Naive B cell (primary cell): ENCODE data around the gene OLFM1. TPM values are rescaled to one million over a fixed set of nuclear protein-coding genes. Genes with fewer than 3 reads are reported as not detected.

Experiments used
- ATAC-seq, 2 donors: fragments of 150-1000 bp; cut with Tn5 transposase; 2 replicates each; pipeline ENCODE4 v1.10.0; 2021; ENCODE audit warnings: low read depth in 2 of 2, mild to moderate bottlenecking in 2 of 2, moderate library complexity in 2 of 2
- DNase-seq: peaks from one replicate; pipeline ENCODE4 v3.0.0; 2022
- H3K27ac Mint-ChIP-seq, 6 donors: one replicate each; pipeline ENCODE4 v1.8.0; 2020 to 2022; ENCODE audit warnings: mild to moderate bottlenecking in 6 of 6, mixed read lengths in 6 of 6, moderate library complexity in 5 of 6, inconsistent platforms in 2 of 6
- H3K27me3 Mint-ChIP-seq, 3 donors: one replicate each; pipeline ENCODE4 v1.8.0; 2021 to 2022; ENCODE audit warnings: mixed read lengths in 3 of 3, mild to moderate bottlenecking in 1 of 3
- H3K36me3 Mint-ChIP-seq, 2 donors: one replicate each; pipeline ENCODE4 v1.8.0; 2020 to 2022; ENCODE audit warnings: mixed read lengths in 2 of 2, inconsistent platforms in 1 of 2, mild to moderate bottlenecking in 1 of 2
- H3K4me1 Mint-ChIP-seq, 3 donors: one replicate each; pipeline ENCODE4 v1.8.0; 2020 to 2022; ENCODE audit warnings: mixed read lengths in 3 of 3, inconsistent platforms in 1 of 3, mild to moderate bottlenecking in 1 of 3, moderate library complexity in 1 of 3
- H3K4me3 Mint-ChIP-seq, 8 donors: one replicate each; pipeline ENCODE4 v1.8.0; 2020 to 2022; ENCODE audit warnings: mild to moderate bottlenecking in 8 of 8, mixed read lengths in 8 of 8, moderate library complexity in 8 of 8, inconsistent platforms in 2 of 8
- H3K9me3 Mint-ChIP-seq, 7 donors: one replicate each; pipeline ENCODE4 v1.8.0; 2020 to 2022; ENCODE audit warnings: mixed read lengths in 7 of 7, mild to moderate bottlenecking in 5 of 7, inconsistent platforms in 2 of 7, moderate library complexity in 1 of 7
- polyA plus RNA-seq, 6 donors: library from polyadenylated mRNA; unstranded; fragments of 300-500 nt; fragmentation: Illumina TruSeq; gene quantifications; one replicate each; pipeline ENCODE4 v1.2.3, GENCODE V29; 2021; ENCODE audit warnings: low read depth in 6 of 6

Gene OLFM1
- polyA plus RNA-seq, 6 donors from 2014 or later, result not detected

- peaks cover 6 to 33% (median 25%) of the 10 kb centered on the region in 7 donors for H3K9me3 Mint-ChIP-seq
- H3K27ac Mint-ChIP-seq, result no peak overlapping the region
- ATAC-seq (no peak), DNase-seq (no peak)
- peaks cover 27 to 55% (median 54%) of the 10 kb centered on the region in 3 donors for H3K27me3 Mint-ChIP-seq
- H3K4me1 Mint-ChIP-seq, result peaks cover 0 to 8% (median 0%) of the 10 kb centered on the region in 3 donors
- H3K36me3 Mint-ChIP-seq, result peaks cover 8 to 26% of the 10 kb centered on the region in 2 donors
- no peak overlapping the region for H3K4me3 Mint-ChIP-seq
These were observed 22.3 kb upstream of the OLFM1 start for GRCh38 chr9:135065151-135065550.

DNA sequence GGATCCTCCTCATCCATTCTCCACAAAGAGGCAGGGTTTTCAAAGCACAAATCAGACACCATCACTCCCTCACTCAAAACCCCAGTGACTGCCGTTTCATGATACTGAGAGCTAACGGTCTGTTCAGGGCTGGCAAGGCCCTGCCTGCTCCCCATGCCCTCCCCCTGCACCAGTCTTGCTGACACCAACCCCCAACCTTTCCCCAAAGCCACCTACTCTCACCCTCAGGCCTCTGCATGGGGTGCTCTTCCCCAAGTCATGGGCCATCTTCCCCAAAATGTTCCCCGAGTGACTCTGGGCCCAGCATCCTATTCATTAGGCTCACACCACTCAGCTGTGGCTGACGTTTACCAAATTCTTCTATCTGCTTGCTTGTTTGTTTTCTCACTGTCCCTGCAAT lies 21.7 kb upstream of the OLFM1 start:
- peaks cover 6 to 33% (median 25%) of the 10 kb centered on the region in 7 donors for H3K9me3 Mint-ChIP-seq
- H3K4me1 Mint-ChIP-seq, result peaks cover 0 to 8% (median 0%) of the 10 kb centered on the region in 3 donors
- peaks cover 8 to 26% of the 10 kb centered on the region in 2 donors for H3K36me3 Mint-ChIP-seq
- H3K27me3 Mint-ChIP-seq, result peaks cover 25 to 57% (median 54%) of the 10 kb centered on the region in 3 donors
- no peak overlapping the region for H3K27ac Mint-ChIP-seq
- no peak for DNase-seq
- H3K4me3 Mint-ChIP-seq, result no peak overlapping the region
- no peak for ATAC-seq

- no peak for DNase-seq
- peaks cover 8 to 26% of the 10 kb centered on the region in 2 donors for H3K36me3 Mint-ChIP-seq
- H3K27me3 Mint-ChIP-seq, result peaks cover 25 to 57% (median 52%) of the 10 kb centered on the region in 3 donors
- peaks cover 6 to 33% (median 25%) of the 10 kb centered on the region in 7 donors for H3K9me3 Mint-ChIP-seq
- no peak overlapping the region for H3K4me3 Mint-ChIP-seq
- peaks cover 0 to 8% (median 0%) of the 10 kb centered on the region in 3 donors for H3K4me1 Mint-ChIP-seq
- no peak for ATAC-seq
- H3K27ac Mint-ChIP-seq, result no peak overlapping the region
These were observed 21.2 kb upstream of the OLFM1 start for GRCh38 chr9:135066291-135066690.

GRCh38 chr9:135067096-135067710 lies 20.3 kb upstream of the OLFM1 start:
- no peak for ATAC-seq

DNA sequence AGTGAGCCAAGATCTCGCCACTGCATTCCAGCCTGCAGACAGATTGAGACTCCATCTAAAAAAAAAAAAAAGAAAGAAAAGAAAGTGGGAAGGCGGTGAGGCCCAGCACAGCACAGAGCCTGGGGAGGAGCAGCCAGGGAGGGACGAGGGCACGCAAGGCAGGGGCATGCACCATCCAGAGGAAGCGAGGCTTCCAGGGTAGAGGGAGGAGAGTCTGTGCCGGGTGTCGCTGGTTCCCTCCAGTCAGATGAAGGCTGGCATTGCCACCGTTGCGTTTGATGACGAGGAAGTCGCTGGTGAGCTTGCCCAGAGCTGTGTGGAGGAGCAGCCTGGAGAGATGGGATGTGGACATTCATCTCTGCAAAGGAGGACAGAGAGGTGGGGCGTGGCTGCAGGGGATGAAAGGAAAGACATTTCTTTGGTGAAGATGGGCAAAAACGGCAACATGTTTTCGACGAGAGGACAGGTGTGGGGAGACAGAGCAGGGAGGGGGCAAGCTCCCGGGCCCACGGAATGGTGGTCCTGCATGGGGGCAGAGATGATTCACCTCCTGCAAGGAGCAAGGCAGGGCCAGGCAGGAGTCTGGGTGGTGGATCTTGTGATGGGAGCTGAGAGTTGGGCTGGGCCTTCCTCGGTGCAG lies 18.6 kb upstream of the OLFM1 start:
- H3K4me1 Mint-ChIP-seq, result peaks cover 0 to 8% (median 0%) of the 10 kb centered on the region in 3 donors
- no peak overlapping the region for H3K4me3 Mint-ChIP-seq
- H3K36me3 Mint-ChIP-seq, result peaks cover 8 to 20% of the 10 kb centered on the region in 2 donors
- H3K9me3 Mint-ChIP-seq, result peaks cover 6 to 18% (median 15%) of the 10 kb centered on the region in 7 donors
- peaks cover 27 to 76% (median 68%) of the 10 kb centered on the region in 3 donors for H3K27me3 Mint-ChIP-seq
- H3K27ac Mint-ChIP-seq, result no peak overlapping the region
- ATAC-seq (no peak), DNase-seq (no peak)

More at GRCh38 chr9:135067096-135067710, 20.3 kb upstream of the OLFM1 start:
- no peak for DNase-seq
- H3K27me3 Mint-ChIP-seq, result peaks cover 26 to 60% (median 51%) of the 10 kb centered on the region in 3 donors
- peaks cover 6 to 33% (median 25%) of the 10 kb centered on the region in 7 donors for H3K9me3 Mint-ChIP-seq
- H3K27ac Mint-ChIP-seq, result no peak overlapping the region
- peaks cover 8 to 26% of the 10 kb centered on the region in 2 donors for H3K36me3 Mint-ChIP-seq
- no peak overlapping the region for H3K4me3 Mint-ChIP-seq
- peaks cover 0 to 8% (median 0%) of the 10 kb centered on the region in 3 donors for H3K4me1 Mint-ChIP-seq

GRCh38 chr9:135069558-135070197 lies 17.8 kb upstream of the OLFM1 start:
- H3K27me3 Mint-ChIP-seq, result peaks cover 20 to 83% (median 69%) of the 10 kb centered on the region in 3 donors
- DNase-seq, result no peak

GRCh38 chr9:135070198-135070951 lies 17.1 kb upstream of the OLFM1 start:
- Mint-ChIP-seq H3K4me1 (peaks cover 5 to 8% (median 6%) of the 10 kb centered on the region in 3 donors), H3K4me3 (peak overlapping the region in 1 of 8 donors; percentile 16), H3K27me3 (peaks cover 18 to 85% (median 71%) of the 10 kb centered on the region in 3 donors), H3K36me3 (peaks cover 0 to 9% of the 10 kb centered on the region in 2 donors), H3K27ac (no peak overlapping the region), H3K9me3 (peaks cover 0 to 8% (median 4%) of the 10 kb centered on the region in 7 donors)
- no peak for ATAC-seq
- no peak for DNase-seq

More at GRCh38 chr9:135069558-135070197, 17.8 kb upstream of the OLFM1 start:
- Mint-ChIP-seq H3K36me3 (peaks cover under 1 to 12% of the 10 kb centered on the region in 2 donors), H3K4me1 (peaks cover 2 to 8% (median 4%) of the 10 kb centered on the region in 3 donors), H3K4me3 (no peak overlapping the region), H3K9me3 (peaks cover 0 to 12% (median 8%) of the 10 kb centered on the region in 7 donors), H3K27ac (no peak overlapping the region)
- no peak for ATAC-seq

- no peak overlapping the region for H3K4me3 Mint-ChIP-seq
- H3K27me3 Mint-ChIP-seq, result peaks cover 20 to 81% (median 66%) of the 10 kb centered on the region in 3 donors
- H3K9me3 Mint-ChIP-seq, result no peaks in the 10 kb centered on the region
- DNase-seq (no peak), ATAC-seq (no peak)
- H3K4me1 Mint-ChIP-seq, result peaks cover 5 to 10% (median 6%) of the 10 kb centered on the region in 3 donors
- no peak overlapping the region for H3K27ac Mint-ChIP-seq
- peaks cover 0 to 3% of the 10 kb centered on the region in 2 donors for H3K36me3 Mint-ChIP-seq
These were observed 16.3 kb upstream of the OLFM1 start for GRCh38 chr9:135070964-135071735.

DNA sequence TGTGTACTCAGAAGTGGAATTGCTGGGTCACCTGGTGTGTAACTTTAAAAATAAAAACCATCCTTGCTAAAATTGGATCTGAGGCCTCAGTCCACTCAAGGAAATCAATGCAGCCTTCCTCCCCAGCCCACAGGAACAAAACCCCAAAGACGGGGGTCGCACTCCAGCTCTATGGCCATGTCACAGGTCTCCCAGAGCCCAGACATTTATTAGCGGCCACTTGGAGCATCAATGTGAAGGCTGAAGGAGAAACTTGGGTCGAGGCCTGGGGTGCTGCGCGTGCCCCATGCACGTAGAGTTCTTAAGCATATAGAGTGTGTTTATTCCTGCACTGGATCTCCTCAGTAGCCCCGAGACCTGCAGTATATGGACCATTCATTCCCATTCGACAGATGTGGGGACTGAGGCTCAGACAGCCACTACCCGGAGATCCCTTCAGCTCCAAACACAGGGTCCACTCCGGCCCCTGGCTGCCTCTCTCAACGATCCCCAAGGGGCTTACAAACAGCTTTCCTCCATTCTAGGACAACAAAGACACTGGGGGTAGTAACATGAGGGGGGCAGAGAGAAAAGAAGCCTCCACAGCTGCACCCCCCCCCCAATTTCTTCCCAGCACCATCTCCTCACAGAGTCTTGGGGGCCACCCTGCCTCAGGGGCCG lies 14.3 kb upstream of the OLFM1 start:
- Mint-ChIP-seq H3K27me3 (peaks cover 24 to 80% (median 80%) of the 10 kb centered on the region in 3 donors), H3K27ac (no peak overlapping the region)

DNA sequence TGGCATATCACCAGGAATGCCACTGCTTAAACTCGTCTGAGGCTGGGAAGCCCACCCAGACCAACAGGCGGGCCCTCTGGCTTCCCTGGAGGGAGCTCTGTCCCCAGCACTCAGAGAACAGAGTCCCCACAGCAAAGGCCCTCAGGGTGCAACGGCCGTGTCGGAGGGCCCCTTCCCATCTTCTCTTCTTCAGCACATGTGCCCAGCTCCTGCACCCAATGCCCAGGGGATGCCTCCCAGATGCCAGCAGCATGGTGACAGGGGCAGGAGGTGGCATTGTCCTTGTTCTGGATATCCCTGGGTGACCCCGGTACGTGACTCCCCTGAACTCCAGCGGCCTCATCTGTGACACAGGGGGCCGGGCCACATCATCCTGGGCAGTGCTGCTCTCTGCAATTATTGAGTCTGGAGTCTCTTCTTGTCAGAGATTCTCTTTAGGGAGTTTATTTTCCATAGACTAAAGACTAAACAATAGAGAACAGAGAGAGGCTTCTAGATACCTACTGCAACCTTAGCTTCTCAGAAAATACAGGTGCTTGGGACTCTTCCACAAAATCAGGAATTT lies 13.6 kb upstream of the OLFM1 start:
- Mint-ChIP-seq H3K9me3 (peaks cover 0 to 4% (median 0%) of the 10 kb centered on the region in 7 donors), H3K4me3 (no peak overlapping the region), H3K27me3 (peaks cover 25 to 80% (median 80%) of the 10 kb centered on the region in 3 donors), H3K27ac (no peak overlapping the region), H3K36me3 (peaks cover 0 to 6% of the 10 kb centered on the region in 2 donors), H3K4me1 (peaks cover 5 to 9% (median 6%) of the 10 kb centered on the region in 3 donors)
- ATAC-seq (no peak), DNase-seq (no peak)

More for the DNA sequence above, 14.3 kb upstream of the OLFM1 start:
- no peak for DNase-seq
- no peak for ATAC-seq
- Mint-ChIP-seq H3K9me3 (peaks cover 0 to 4% (median 0%) of the 10 kb centered on the region in 7 donors), H3K4me1 (peaks cover 5 to 11% (median 6%) of the 10 kb centered on the region in 3 donors), H3K36me3 (peaks cover 0 to 6% of the 10 kb centered on the region in 2 donors), H3K4me3 (peak overlapping the region in 1 of 8 donors; percentile 47)

DNA sequence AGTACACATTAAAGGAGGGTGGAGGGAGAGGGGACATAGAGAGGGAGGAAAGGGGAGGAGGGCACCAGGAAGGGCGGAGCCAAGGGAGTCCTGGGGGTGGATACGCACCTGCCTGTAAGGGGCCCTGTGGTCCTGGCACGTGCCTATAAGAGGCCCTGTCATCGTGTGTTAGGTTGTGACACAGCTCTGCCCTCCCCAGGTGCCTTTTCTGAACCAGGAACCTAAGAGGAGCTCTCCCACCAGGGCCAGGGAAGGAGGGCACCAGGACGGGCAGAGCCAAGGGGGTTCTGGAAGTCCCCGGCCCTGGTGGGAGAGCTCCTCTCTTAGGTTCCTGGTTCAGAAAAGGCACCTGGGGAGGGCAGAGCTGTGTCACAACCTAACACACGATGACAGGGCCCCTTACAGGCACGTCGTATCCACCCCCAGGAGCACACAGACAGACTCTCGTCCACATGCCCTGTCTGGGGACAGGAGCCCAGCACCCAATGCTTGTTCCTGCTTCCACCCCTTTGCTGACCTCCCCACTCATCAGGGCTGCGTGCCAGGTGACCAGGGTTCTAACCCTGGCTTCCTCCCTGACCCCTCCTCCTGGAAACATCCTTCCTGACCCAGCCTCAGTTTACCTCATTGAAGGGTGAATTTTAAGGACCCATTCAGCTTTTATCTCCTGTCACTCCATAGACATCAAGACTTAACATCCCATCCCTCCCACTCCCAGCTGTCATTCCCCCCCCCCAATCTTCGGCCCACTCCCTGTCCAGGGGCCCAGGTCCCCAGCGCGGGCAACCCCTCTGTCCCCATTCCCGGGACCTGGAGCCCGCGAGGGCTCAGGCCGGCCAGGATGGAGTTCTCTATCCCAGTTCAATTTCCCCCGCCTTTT lies 12.9 kb upstream of the OLFM1 start:
- Mint-ChIP-seq H3K4me3 (peak overlapping the region in 5 of 8 donors; percentile 4 to 49 (median 21)), H3K36me3 (peaks cover 0 to 6% of the 10 kb centered on the region in 2 donors), H3K4me1 (peaks cover 5 to 8% (median 6%) of the 10 kb centered on the region in 3 donors), H3K27me3 (peaks cover 27 to 80% (median 79%) of the 10 kb centered on the region in 3 donors), H3K9me3 (peaks cover 0 to 4% (median 0%) of the 10 kb centered on the region in 7 donors), H3K27ac (no peak overlapping the region)
- ATAC-seq (no peak), DNase-seq (no peak)
